Measurements from ENCODE around the gene GPR33. TPM values are rescaled to one million over a fixed set of nuclear protein-coding genes. Genes with fewer than 3 reads are reported as not detected.
"Not testable (repeated sequence)": the region's sequence is repeated elsewhere in the genome, so short reads cannot be mapped to it uniquely, and the experiment has no call there.

GPR33 gene
- total RNA-seq, 1 experiment from 2014 or later = not detected

- not testable (repeated sequence) for H3K36me3 ChIP-seq, H3K9me3 ChIP-seq, H3K4me3 ChIP-seq, H3K27me3 ChIP-seq, DNase-seq
Measured at GRCh38 chr14:31437045-31437691, 50.7 kb downstream of the GPR33 start.

GRCh38 chr14:31435276-31435675 is 52.6 kb downstream of the GPR33 start:
- Histone ChIP-seq H3K9me3 (0 out of 2 replicates have a peak, but pooled peaks cover 2% of the 10 kb centered on the region), H3K4me3 (no peak overlapping the region)

More at GRCh38 chr14:31435276-31435675, 52.6 kb downstream of the GPR33 start:
- Histone ChIP-seq H3K27me3 (no peaks in the 10 kb centered on the region), H3K36me3 (0 out of 2 replicates have a peak, but pooled peaks cover 7% of the 10 kb centered on the region)
- no peak for DNase-seq

Other genes with a start within 250 kb of the GPR33 start
- gene HEATR5A, start 67.5 kb downstream of the GPR33 start, total RNA-seq (2014; rRNA removed; shearing (Covaris generic); ENCODE audit: low replicate concordance) = 10.8 and 10.9 TPM in 2 replicates
- 15.5 and 28.0 TPM in 2 replicates for gene DTD2, start 30.5 kb downstream of the GPR33 start, total RNA-seq (2014; rRNA removed; shearing (Covaris generic); ENCODE audit: low replicate concordance)
- 10.9 and 20.6 TPM in 2 replicates for gene NUBPL, start 73.4 kb upstream of the GPR33 start, total RNA-seq (2014; rRNA removed; shearing (Covaris generic); ENCODE audit: low replicate concordance)

Measured in MG63 (cell line).